SK-N-SH treated with all-trans-retinoic acid at 6 μM for 48 hours (cell line): ENCODE results near the gene IYD.

Experiments
- ATAC-seq: fragments of 200-7000 bp; cut with Tn5 transposase; 3 replicates; pipeline ENCODE4 v1.9.1; 2020; ENCODE audit warnings: mild to moderate bottlenecking, moderate library complexity
- ARNTL ChIP-seq: fragments of 450-650 bp; formaldehyde crosslinking; IDR thresholded peaks from 2 replicates; pipeline ENCODE4 v1.5.0; 2020; ENCODE audit warnings: low read depth, mild to moderate bottlenecking, moderate library complexity, borderline replicate concordance
- BACH2 ChIP-seq: fragments of 250-450 bp; sonication (Bioruptor Pico); IDR thresholded peaks from 2 replicates; pipeline ENCODE4 v1.9.0; 2021; ENCODE audit warnings: mild to moderate bottlenecking, borderline replicate concordance
- CSDC2 ChIP-seq: fragments of 250-450 bp; sonication (Bioruptor Pico); IDR thresholded peaks from 2 replicates; pipeline ENCODE4 v1.5.0; 2020; ENCODE audit warnings: mild to moderate bottlenecking, moderate library complexity
- CSRNP3 ChIP-seq: fragments of 250-450 bp; sonication (Bioruptor Pico); IDR thresholded peaks from 2 replicates; pipeline ENCODE4 v1.5.1; 2021; ENCODE audit warnings: mild to moderate bottlenecking, moderate library complexity
- ESRRG ChIP-seq: fragments of 250-450 bp; sonication (Bioruptor Pico); IDR thresholded peaks from 2 replicates; pipeline ENCODE4 v1.6.1; 2021; ENCODE audit warnings: mild to moderate bottlenecking
- GLIS3 ChIP-seq: fragments of 250-450 bp; sonication (Bioruptor Pico); IDR thresholded peaks from 2 replicates; pipeline ENCODE4 v1.5.0; 2020; ENCODE audit warnings: mild to moderate bottlenecking, moderate library complexity
- ISL1 ChIP-seq: fragments of 250-450 bp; sonication (Bioruptor Pico); IDR thresholded peaks from 2 replicates; pipeline ENCODE4 v2.1.2; 2022; ENCODE audit warnings: mild to moderate bottlenecking, moderate library complexity
- OSR1 ChIP-seq: fragments of 250-450 bp; sonication (Bioruptor Pico); IDR thresholded peaks from 2 replicates; pipeline ENCODE4 v1.8.0; 2022; ENCODE audit warnings: moderate library complexity, mild to moderate bottlenecking, inconsistent platforms
- PPARA ChIP-seq: fragments of 250-450 bp; sonication (Bioruptor Pico); IDR thresholded peaks from 2 replicates; pipeline ENCODE4 v1.5.0; 2020; ENCODE audit warnings: mild to moderate bottlenecking, borderline replicate concordance
- RARB ChIP-seq: fragments of 250-450 bp; sonication (Bioruptor Pico); IDR thresholded peaks from 2 replicates; pipeline ENCODE4 v1.8.0; 2021; ENCODE audit warnings: mild to moderate bottlenecking, moderate library complexity
- SNAI2 ChIP-seq: fragments of 250-450 bp; sonication (Bioruptor Pico); IDR thresholded peaks from 2 replicates; pipeline ENCODE4 v1.5.0; 2020; ENCODE audit warnings: mild to moderate bottlenecking, moderate library complexity
- TCF4 ChIP-seq: fragments of 250-450 bp; sonication (Bioruptor Pico); IDR thresholded peaks from 2 replicates; pipeline ENCODE4 v1.8.0; 2021; ENCODE audit warnings: mild to moderate bottlenecking, moderate library complexity, borderline replicate concordance
- TOX ChIP-seq: fragments of 250-450 bp; sonication (Bioruptor Pico); IDR thresholded peaks from 2 replicates; pipeline ENCODE4 v1.8.0; 2021; ENCODE audit warnings: mild to moderate bottlenecking, moderate library complexity, borderline replicate concordance
- ZC3H10 ChIP-seq: fragments of 250-450 bp; sonication (Bioruptor Pico); IDR thresholded peaks from 2 replicates; pipeline ENCODE4 v1.5.1; 2021; ENCODE audit warnings: mild to moderate bottlenecking, moderate library complexity
- ZFP3 ChIP-seq: fragments of 250-450 bp; sonication (Bioruptor Pico); IDR thresholded peaks from 2 replicates; pipeline ENCODE4 v1.5.0; 2020; ENCODE audit warnings: mild to moderate bottlenecking, moderate library complexity
- ZFP30 ChIP-seq: fragments of 450-650 bp; formaldehyde crosslinking; IDR thresholded peaks from 2 replicates; pipeline ENCODE4 v1.5.0; 2022; ENCODE audit warnings: mild to moderate bottlenecking, moderate library complexity
- ZNF565 ChIP-seq: fragments of 450-650 bp; formaldehyde crosslinking; conservative IDR thresholded peaks from 2 replicates; pipeline ENCODE4 v1.5.0; 2020; ENCODE audit warnings: low read depth, mild to moderate bottlenecking, moderate library complexity
- ZNF70 ChIP-seq: fragments of 450-650 bp; formaldehyde crosslinking; IDR thresholded peaks from 2 replicates; pipeline ENCODE4 v1.5.0; 2020; ENCODE audit warnings: mild to moderate bottlenecking, moderate library complexity
- ZNF8 ChIP-seq: fragments of 450-650 bp; formaldehyde crosslinking; IDR thresholded peaks from 2 replicates; pipeline ENCODE4 v1.5.0; 2020; ENCODE audit warnings: mild to moderate bottlenecking, moderate library complexity
- TF ChIP-seq, protein P1 (sequence below): fragments of 250-450 bp; sonication (Bioruptor Pico); IDR thresholded peaks from 2 replicates; pipeline ENCODE4 v1.5.1; 2020; ENCODE audit warnings: low read depth, mild to moderate bottlenecking, moderate library complexity
- TF ChIP-seq, protein P2 (sequence below): fragments of 250-450 bp; sonication (Bioruptor Pico); IDR thresholded peaks from 2 replicates; pipeline ENCODE4 v1.8.0; 2021; ENCODE audit warnings: low read depth, mild to moderate bottlenecking, moderate library complexity, borderline replicate concordance

Gene IYD, protein sequence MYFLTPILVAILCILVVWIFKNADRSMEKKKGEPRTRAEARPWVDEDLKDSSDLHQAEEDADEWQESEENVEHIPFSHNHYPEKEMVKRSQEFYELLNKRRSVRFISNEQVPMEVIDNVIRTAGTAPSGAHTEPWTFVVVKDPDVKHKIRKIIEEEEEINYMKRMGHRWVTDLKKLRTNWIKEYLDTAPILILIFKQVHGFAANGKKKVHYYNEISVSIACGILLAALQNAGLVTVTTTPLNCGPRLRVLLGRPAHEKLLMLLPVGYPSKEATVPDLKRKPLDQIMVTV

DNA sequence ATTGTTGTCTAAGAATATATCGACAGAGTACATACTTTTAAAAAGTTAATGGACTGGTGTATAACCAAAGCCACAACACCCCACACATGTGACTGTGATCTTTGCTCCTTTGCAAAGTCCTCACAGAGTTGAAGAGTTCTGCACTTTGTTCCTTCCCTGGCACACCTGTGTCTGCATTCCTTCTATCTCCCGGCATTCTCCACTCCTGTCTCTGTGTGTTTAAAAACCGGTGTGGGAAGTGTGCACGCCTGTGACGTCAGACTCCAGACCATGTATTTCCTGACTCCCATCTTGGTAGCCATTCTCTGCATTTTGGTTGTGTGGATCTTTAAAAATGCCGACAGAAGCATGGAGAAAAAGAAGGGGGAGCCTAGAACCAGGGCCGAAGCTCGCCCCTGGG is at the start of gene IYD:
Gene IYD (plus strand): TSS at position 251 of the 400 bp plus-strand sequence. CDS start 20 bp downstream, at position 271.
- no peak for ATAC-seq
- no peak for TF ChIP-seq BACH2 (CRISPR knock-in tag)
- no peak for TF ChIP-seq CSRNP3 (CRISPR knock-in tag)
- no peak for TF ChIP-seq CSDC2 (CRISPR knock-in tag)

DNA sequence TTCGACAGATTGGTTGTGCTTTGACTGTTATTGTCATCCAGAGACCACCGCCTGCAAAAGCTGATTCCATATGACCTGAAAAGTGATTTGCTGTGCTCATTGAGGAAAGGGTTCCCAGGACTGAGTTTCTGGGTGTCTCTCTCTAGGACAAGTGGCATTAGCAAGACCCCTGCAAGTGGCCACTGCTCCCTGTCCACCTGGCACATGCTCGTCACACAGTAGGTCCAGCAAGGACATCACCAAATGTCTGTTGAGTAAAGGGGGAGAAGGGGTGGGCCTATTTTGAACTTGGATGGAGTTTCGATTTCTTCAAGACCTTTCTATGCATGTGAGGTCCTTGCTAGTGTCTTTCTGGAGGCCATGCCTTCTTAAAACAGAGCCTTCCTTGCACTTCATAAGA is 48.9 kb upstream of the IYD start:
- ATAC-seq, result no peak
- TF ChIP-seq ZNF8, result no peak
- no peak for TF ChIP-seq ZFP3 (CRISPR knock-in tag)
- TF ChIP-seq, protein P1, sequence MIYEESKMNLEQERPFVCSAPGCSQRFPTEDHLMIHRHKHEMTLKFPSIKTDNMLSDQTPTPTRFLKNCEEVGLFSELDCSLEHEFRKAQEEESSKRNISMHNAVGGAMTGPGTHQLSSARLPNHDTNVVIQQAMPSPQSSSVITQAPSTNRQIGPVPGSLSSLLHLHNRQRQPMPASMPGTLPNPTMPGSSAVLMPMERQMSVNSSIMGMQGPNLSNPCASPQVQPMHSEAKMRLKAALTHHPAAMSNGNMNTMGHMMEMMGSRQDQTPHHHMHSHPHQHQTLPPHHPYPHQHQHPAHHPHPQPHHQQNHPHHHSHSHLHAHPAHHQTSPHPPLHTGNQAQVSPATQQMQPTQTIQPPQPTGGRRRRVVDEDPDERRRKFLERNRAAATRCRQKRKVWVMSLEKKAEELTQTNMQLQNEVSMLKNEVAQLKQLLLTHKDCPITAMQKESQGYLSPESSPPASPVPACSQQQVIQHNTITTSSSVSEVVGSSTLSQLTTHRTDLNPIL, result no peak
- no peak for TF ChIP-seq TCF4 (CRISPR knock-in tag)
- no peak for TF ChIP-seq RARB (CRISPR knock-in tag)
- TF ChIP-seq ESRRG, result no peak

GRCh38 chr6:150320442-150320841 is 48.4 kb upstream of the IYD start:
- no peak for ATAC-seq
- TF ChIP-seq OSR1 (CRISPR knock-in tag) (no peak), ZNF70 (no peak), TOX (CRISPR knock-in tag) (no peak), ZFP3 (CRISPR knock-in tag) (no peak), ISL1 (no peak), TCF4 (CRISPR knock-in tag) (no peak)

DNA sequence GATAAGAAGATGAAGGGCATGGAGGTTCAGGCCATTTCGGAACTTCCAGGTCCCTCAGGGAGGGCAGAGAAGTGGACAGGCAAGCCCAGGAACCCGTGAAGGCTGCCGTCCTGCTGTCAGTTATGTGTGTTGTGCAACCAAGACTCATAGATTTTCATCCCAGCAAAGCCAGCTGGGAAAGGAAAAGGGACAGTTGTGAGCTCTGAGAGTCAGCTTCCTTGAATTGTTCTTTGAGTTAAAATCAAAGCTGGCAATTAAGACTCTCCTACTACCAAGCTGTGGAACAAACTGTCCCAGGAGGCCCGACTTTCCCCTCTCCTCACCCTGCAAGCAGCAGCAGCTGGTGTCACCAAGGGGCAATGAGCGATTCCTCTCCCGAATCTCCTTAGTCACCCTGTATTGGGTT is 46.3 kb upstream of the IYD start:
- TF ChIP-seq ZFP3 (CRISPR knock-in tag) (no peak), ARNTL (CRISPR knock-in tag) (no peak), TOX (CRISPR knock-in tag) (no peak), GLIS3 (CRISPR knock-in tag) (no peak), PPARA (CRISPR knock-in tag) (no peak), TCF4 (CRISPR knock-in tag) (no peak), ISL1 (no peak), OSR1 (CRISPR knock-in tag) (no peak), CSDC2 (CRISPR knock-in tag) (no peak), SNAI2 (CRISPR knock-in tag) (no peak), ESRRG (no peak), ZNF565 (CRISPR knock-in tag) (no peak), CSRNP3 (CRISPR knock-in tag) (no peak), ZFP30 (CRISPR knock-in tag) (no peak)
- TF ChIP-seq, protein P2, sequence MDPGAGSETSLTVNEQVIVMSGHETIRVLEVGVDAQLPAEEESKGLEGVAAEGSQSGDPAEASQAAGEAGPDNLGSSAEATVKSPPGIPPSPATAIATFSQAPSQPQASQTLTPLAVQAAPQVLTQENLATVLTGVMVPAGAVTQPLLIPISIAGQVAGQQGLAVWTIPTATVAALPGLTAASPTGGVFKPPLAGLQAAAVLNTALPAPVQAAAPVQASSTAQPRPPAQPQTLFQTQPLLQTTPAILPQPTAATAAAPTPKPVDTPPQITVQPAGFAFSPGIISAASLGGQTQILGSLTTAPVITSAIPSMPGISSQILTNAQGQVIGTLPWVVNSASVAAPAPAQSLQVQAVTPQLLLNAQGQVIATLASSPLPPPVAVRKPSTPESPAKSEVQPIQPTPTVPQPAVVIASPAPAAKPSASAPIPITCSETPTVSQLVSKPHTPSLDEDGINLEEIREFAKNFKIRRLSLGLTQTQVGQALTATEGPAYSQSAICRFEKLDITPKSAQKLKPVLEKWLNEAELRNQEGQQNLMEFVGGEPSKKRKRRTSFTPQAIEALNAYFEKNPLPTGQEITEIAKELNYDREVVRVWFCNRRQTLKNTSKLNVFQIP (CRISPR knock-in tag), result no peak
- ATAC-seq, result no peak

GRCh38 chr6:150323205-150323604 is 45.6 kb upstream of the IYD start:
- TF ChIP-seq TCF4 (CRISPR knock-in tag) (no peak), OSR1 (CRISPR knock-in tag) (no peak), ZC3H10 (CRISPR knock-in tag) (no peak)
- no peak for ATAC-seq
